ENCODE measurements around the gene GRIN3A.

DNA sequence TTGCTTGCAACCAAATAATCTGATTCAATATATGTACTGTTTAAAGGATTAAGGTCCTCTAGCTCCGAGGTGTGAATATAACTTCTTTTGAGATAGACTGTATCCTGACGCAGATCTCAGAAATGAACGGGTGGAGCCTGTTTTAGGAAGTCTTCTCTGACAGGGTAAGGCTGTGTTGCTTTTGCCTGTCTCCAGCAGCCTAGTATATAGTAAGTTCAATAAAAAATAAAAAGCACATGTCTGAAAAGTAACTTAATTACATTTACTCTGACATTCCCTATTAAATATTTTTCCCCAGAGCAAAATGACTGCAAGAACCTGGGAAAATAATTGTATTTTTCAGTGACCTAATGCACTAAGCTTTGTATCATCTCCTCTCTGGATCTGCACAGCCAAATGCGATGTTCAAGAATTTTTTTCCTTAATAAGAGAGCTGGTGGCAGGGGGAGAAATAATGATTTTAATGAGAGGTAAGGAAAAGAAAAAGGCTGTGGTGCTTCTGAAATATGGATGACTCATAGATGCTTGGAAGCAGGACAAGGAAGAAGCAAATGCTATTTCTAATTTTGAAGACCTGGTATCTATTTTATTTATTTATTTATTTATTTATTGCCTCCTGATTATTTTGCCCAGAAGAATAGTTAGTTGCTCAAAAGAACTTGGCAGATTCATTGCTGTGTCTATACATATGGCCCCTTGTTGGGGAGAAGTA lies 151.0 kb downstream of the GRIN3A start:
- TF ChIP-seq POLR2A (IDR thresholded peaks at IDR 0.05; ENCODE audit: low read length) (no peak), GATA1 (IDR thresholded peaks at IDR 0.05; ENCODE audit: low read depth, low read length) (no peak)

All from erythroblast (primary cell).